ENCODE results near the gene GALNT12.

DNA sequence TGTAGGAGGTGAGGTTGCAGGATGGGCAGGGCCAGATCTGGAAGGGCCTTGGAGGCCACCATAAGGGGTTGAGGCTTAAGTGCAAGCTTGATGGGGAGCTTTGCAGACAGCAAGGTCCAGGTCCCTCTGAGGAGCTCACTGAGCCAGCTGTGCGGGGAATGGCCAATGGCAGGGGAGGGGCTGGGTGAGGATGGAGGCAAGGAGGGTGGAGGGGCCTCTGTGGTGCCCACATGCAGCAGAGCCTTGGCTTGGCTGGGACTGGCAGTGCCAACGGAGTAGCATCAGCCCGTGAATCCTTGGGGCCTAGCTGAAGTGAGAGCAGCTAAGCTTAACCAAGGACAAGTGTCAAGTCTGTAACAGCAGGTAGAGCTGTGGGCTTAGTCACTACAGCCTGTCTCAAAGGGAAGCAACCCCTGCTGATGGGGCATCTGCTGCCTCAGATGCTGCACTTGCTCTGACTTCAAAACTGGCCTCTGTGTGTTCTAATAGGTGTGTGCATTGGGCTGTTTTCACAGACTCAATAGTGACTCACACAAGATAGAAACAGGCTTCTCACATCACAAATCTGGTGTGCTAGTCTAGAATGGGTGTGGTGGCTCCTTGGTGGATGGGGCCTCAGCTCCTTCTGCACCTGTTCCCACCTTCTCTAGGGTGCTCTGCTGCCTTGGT is 16.3 kb downstream of the GALNT12 start:
- TF ChIP-seq POLR2A (IDR thresholded peaks at IDR 0.05) (no peak), POLR2AphosphoS5 (IDR thresholded peaks at IDR 0.05) (no peak)

Data from upper lobe of left lung (tissue), 4 donors.